Panc1 (cell line): ENCODE results near the gene THBS2.
"Not testable (repeated sequence)": the region's sequence is repeated elsewhere in the genome, so short reads cannot be mapped to it uniquely, and the experiment has no call there.

ENCODE experiments used
- CTCF ChIP-seq: fragments of 450-650 bp; IDR thresholded peaks from 2 replicates; pipeline ENCODE4 v1.5.1; 2017; ENCODE audit warnings: mild to moderate bottlenecking
- POLR2AphosphoS5 ChIP-seq: IDR thresholded peaks from 2 replicates; pipeline ENCODE4 v1.6.1; 2012; ENCODE audit warnings: mild to moderate bottlenecking, low read depth, low read length, moderate library complexity
- REST ChIP-seq, 2 experiments: IDR thresholded peaks; 2 replicates each; pipeline ENCODE4 v1.6.1; 2011 to 2012; ENCODE audit warnings: low read depth in 2 of 2, control low read depth in 1 of 2, low read length in 1 of 2, mild to moderate bottlenecking in 1 of 2, moderate library complexity in 1 of 2; ENCODE audit not compliant: insufficient read depth in 1 of 2
- SIN3A ChIP-seq: IDR thresholded peaks from 2 replicates; pipeline ENCODE4 v1.6.1; 2012; ENCODE audit warnings: low read depth, mild to moderate bottlenecking, low read length, moderate library complexity, borderline replicate concordance; ENCODE audit not compliant: insufficient read depth
- TCF7L2 ChIP-seq: IDR thresholded peaks from 2 replicates; pipeline ENCODE4 v1.6.1; 2011; ENCODE audit warnings: mild to moderate bottlenecking, low read depth, low read length, inconsistent platforms

GRCh38 chr6:169270077-169270380 lies 16.4 kb upstream of the THBS2 start:
- not testable (repeated sequence) for TF ChIP-seq SIN3A; CTCF; POLR2AphosphoS5; TCF7L2; REST (IDR thresholded peaks at IDR 0.05; ENCODE audit: insufficient read depth in 1 of 2, low read depth in 2 of 2, low read length in 1 of 2)
